IMR-90 (cell line): ENCODE data around the gene KCNJ6.

Experiments used
- BHLHE40 ChIP-seq: fragments of 150-350 bp; IDR thresholded peaks from 2 replicates; pipeline ENCODE4 v1.6.1; 2016; ENCODE audit warnings: mild to moderate bottlenecking, low read depth, low read length
- CHD1 ChIP-seq: IDR thresholded peaks from 2 replicates; pipeline ENCODE4 v1.6.1; 2012; ENCODE audit warnings: low read depth, low read length, improper control_type of control experiment
- FOS ChIP-seq: fragments of 150-350 bp; IDR thresholded peaks from 2 replicates; pipeline ENCODE4 v1.6.1; 2016; ENCODE audit warnings: low read depth, low read length
- MAZ ChIP-seq: IDR thresholded peaks from 2 replicates; pipeline ENCODE4 v1.6.1; 2012; ENCODE audit warnings: low read depth, mild to moderate bottlenecking, low read length, improper control_type of control experiment, moderate library complexity, borderline replicate concordance
- MXI1 ChIP-seq: IDR thresholded peaks from 2 replicates; pipeline ENCODE4 v1.6.1; 2012; ENCODE audit warnings: low read depth, mild to moderate bottlenecking, low read length, moderate library complexity, borderline replicate concordance
- POLR2A ChIP-seq: IDR thresholded peaks from 2 replicates; pipeline ENCODE4 v1.6.1; 2012; ENCODE audit warnings: mild to moderate bottlenecking, low read depth, low read length
- RAD21 ChIP-seq: IDR thresholded peaks from 2 replicates; pipeline ENCODE4 v1.6.1; 2012; ENCODE audit warnings: low read length, improper control_type of control experiment
- RCOR1 ChIP-seq: IDR thresholded peaks from 2 replicates; pipeline ENCODE4 v1.6.1; 2012; ENCODE audit warnings: mild to moderate bottlenecking, low read length, improper control_type of control experiment; ENCODE audit not compliant: insufficient replicate concordance
- RFX5 ChIP-seq: IDR thresholded peaks from 2 replicates; pipeline ENCODE4 v1.8.0; 2012; ENCODE audit warnings: low read depth, mild to moderate bottlenecking, low read length, moderate library complexity
- TF ChIP-seq, protein P1 (sequence below): conservative IDR thresholded peaks from 2 replicates; pipeline ENCODE4 v1.5.1; 2012; ENCODE audit warnings: mild to moderate bottlenecking, low read depth, low read length, improper control_type of control experiment
- TF ChIP-seq, protein P2 (sequence below): fragments of 150-350 bp; IDR thresholded peaks from 2 replicates; pipeline ENCODE4 v1.6.1; 2016; ENCODE audit warnings: low read depth, mild to moderate bottlenecking, low read length, moderate library complexity, borderline replicate concordance
- TF ChIP-seq, protein P3 (sequence below): fragments of 150-350 bp; IDR thresholded peaks from 2 replicates; pipeline ENCODE4 v1.6.1; 2017; ENCODE audit warnings: mild to moderate bottlenecking, antibody characterized with exemption, low read length, low read depth

DNA sequence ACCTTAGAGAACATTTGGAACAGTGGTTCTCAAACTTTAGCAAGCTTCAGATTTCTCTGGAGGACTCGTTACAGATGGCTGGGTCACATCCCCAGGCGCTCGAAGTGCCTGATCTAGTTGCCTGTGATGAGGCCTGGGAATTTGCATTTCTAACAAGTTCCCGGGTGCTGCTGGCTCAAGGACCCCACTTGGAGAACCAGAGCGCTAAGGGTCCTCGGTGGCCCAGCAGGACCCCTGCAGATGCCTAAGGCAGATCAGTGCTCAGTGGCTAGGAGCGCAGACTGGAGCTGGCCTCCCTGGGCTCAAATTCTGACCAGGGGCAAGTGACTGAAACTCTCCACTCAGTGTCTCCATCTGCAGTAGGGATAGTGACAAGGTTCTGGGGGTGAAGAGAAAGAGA lies 341.5 kb downstream of the KCNJ6 start:
- no peak for TF ChIP-seq FOS
- no peak for TF ChIP-seq BHLHE40
- TF ChIP-seq MXI1 = no peak
- TF ChIP-seq, protein P1, sequence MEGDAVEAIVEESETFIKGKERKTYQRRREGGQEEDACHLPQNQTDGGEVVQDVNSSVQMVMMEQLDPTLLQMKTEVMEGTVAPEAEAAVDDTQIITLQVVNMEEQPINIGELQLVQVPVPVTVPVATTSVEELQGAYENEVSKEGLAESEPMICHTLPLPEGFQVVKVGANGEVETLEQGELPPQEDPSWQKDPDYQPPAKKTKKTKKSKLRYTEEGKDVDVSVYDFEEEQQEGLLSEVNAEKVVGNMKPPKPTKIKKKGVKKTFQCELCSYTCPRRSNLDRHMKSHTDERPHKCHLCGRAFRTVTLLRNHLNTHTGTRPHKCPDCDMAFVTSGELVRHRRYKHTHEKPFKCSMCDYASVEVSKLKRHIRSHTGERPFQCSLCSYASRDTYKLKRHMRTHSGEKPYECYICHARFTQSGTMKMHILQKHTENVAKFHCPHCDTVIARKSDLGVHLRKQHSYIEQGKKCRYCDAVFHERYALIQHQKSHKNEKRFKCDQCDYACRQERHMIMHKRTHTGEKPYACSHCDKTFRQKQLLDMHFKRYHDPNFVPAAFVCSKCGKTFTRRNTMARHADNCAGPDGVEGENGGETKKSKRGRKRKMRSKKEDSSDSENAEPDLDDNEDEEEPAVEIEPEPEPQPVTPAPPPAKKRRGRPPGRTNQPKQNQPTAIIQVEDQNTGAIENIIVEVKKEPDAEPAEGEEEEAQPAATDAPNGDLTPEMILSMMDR = no peak
- TF ChIP-seq RAD21 = no peak
- no peak for TF ChIP-seq POLR2A
- no peak for TF ChIP-seq CHD1
- TF ChIP-seq, protein P2, sequence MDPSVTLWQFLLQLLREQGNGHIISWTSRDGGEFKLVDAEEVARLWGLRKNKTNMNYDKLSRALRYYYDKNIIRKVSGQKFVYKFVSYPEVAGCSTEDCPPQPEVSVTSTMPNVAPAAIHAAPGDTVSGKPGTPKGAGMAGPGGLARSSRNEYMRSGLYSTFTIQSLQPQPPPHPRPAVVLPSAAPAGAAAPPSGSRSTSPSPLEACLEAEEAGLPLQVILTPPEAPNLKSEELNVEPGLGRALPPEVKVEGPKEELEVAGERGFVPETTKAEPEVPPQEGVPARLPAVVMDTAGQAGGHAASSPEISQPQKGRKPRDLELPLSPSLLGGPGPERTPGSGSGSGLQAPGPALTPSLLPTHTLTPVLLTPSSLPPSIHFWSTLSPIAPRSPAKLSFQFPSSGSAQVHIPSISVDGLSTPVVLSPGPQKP = no peak
- no peak for TF ChIP-seq RCOR1
- TF ChIP-seq RFX5 = no peak
- TF ChIP-seq, protein P3, sequence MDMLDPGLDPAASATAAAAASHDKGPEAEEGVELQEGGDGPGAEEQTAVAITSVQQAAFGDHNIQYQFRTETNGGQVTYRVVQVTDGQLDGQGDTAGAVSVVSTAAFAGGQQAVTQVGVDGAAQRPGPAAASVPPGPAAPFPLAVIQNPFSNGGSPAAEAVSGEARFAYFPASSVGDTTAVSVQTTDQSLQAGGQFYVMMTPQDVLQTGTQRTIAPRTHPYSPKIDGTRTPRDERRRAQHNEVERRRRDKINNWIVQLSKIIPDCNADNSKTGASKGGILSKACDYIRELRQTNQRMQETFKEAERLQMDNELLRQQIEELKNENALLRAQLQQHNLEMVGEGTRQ = no peak
- TF ChIP-seq MAZ = no peak
